Uterus (tissue), 2 donors: ENCODE results near the gene ADAD2.

Source experiments
- CTCF ChIP-seq, 4 experiments: fragments of 200-600 bp in 2 of 4; fragments of 450-650 bp in 2 of 4; sonication (generic) in 2 of 4; IDR thresholded peaks; one replicate each; pipeline ENCODE4 v1.5.1; 2016 to 2019; ENCODE audit warnings: antibody characterized with exemption in 4 of 4, mild to moderate bottlenecking in 2 of 4, moderate library complexity in 1 of 4
- POLR2A ChIP-seq, 2 donors: fragments of 450-650 bp; IDR thresholded peaks; one replicate each; pipeline ENCODE4 v1.6.1; 2016; ENCODE audit warnings: antibody characterized with exemption in 2 of 2, mild to moderate bottlenecking in 1 of 2, moderate library complexity in 1 of 2

DNA sequence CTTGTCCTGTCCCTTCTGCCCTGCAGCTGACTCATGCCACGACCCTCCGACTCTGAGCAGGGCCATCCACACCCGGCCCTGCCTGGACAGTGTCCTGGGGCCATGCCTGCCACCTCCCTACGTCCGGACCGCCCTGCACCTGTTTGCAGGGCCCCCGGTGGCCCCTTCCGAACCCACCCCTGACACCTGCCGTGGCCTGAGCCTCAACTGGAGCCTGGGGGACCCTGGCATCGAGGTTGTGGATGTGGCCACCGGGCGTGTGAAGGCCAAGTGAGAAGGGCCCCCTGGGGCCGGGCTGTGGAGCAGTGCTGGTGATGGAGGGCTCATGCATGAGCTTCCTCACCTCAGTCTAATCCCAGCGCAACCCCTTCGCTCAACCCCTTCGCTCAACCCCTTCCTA is 5.1 kb downstream of the ADAD2 start:
- TF ChIP-seq CTCF (IDR thresholded peaks at IDR 0.05) = no peak
- TF ChIP-seq POLR2A (IDR thresholded peaks at IDR 0.05) = no peak
